Stimulated activated naive CD8-positive, alpha-beta T cell treated with anti-CD3 and anti-CD28 coated beads, Interleukin-15, Interleukin-2, amounts not matched to agents 100 ng/mL and 50 ng/mL, for 24 hours (primary cell): ENCODE results near the gene DRC7.

ENCODE experiments used
- H3K27ac Mint-ChIP-seq: one replicate; pipeline ENCODE4 v1.8.0; 2021; ENCODE audit warnings: mild to moderate bottlenecking, mixed read lengths
- H3K27me3 Mint-ChIP-seq: one replicate; pipeline ENCODE4 v1.8.0; 2021; ENCODE audit warnings: mixed read lengths
- H3K36me3 Mint-ChIP-seq: one replicate; pipeline ENCODE4 v1.8.0; 2021; ENCODE audit warnings: low read depth, mixed read lengths
- H3K4me1 Mint-ChIP-seq: one replicate; pipeline ENCODE4 v1.8.0; 2021; ENCODE audit warnings: low read depth, mixed read lengths
- H3K4me3 Mint-ChIP-seq: one replicate; pipeline ENCODE4 v1.8.0; 2021; ENCODE audit warnings: mild to moderate bottlenecking, mixed read lengths
- H3K9me3 Mint-ChIP-seq: one replicate; pipeline ENCODE4 v1.8.0; 2021; ENCODE audit warnings: mixed read lengths

DRC7 gene

DNA sequence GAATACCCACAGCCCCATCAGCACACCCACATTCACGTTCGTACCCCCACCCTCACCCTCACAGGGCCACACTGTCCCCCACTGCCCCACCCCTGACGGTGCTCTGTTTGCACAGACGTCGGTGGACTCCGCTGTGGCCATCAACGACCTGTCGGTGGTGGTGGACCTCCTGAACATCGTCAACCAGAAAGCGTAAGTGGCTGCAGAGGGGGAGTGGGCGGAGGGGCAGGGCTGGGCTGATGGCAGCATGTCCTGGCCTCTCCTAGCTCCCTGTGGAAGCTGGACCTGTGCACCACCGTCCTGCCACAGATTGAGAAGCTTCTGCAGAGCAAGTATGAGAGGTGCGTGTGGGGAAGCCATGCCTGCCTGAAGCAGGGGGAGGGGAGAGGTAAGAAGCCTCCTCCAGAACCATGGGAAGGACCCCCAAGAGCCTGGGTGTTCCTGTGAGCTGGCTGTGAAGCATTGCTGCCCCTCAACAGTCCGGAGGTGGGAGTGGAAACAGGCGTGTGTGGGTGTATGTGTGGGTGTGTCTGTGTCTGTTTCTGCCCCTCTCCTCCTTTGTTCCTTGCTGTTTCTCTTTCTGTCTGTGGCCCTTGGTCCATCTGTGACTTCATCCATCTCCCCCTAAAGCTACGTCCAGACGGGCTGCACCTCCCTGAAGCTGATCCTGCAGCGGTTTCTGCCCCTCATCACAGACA is 61.3 kb downstream of the DRC7 start:
- Mint-ChIP-seq H3K4me1 (no peaks in the 10 kb centered on the region), H3K9me3 (no peaks in the 10 kb centered on the region), H3K27ac (no peak overlapping the region), H3K4me3 (no peak overlapping the region), H3K36me3 (peaks cover 13% of the 10 kb centered on the region), H3K27me3 (no peaks in the 10 kb centered on the region)

DNA sequence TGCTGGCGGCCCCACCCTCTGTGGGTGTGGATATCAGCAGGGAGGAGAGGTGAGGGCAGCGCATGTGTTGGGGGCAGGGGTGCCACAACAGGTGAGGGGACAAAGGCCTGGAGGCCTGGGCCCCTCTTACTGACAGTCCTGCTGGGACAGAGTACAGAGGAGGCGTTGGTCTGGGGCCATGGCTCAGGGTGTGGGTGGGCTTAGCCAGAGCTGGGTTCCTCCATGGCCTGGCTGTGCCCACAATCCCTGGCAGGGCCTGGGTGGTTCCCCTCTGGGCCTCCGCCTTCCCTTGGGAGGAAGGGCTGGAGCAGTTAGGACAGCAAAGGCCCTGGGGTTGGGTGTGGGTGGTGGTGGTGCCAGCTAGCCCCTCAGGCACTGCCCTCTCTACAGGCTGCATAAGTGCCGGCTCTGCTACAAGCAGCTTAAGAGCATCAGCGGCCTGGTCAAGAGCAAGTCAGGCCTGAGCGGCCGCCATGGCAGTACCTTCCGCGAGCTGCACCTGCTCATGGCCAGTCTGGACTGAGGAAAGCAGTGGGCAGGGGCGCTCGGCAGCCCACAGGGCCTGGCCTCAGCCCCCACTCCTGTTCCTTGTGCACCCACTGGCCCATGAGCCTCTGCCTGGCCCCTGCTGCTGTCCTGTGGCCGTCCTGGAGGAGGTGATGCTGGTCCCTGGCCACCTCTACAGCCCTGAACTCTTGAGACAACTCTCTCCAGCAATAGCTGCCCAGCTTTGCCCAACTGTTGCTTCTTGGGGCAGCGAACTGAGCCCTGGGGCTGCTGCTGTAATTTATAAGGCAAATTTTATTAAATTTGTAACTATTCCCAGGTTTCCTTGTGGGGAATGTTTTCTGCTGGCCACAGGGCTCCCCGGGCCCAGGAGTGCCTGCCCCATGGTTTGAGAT is 62.1 kb downstream of the DRC7 start:
- no peaks in the 10 kb centered on the region for H3K9me3 Mint-ChIP-seq
- no peaks in the 10 kb centered on the region for H3K4me1 Mint-ChIP-seq
- H3K27ac Mint-ChIP-seq = no peak overlapping the region
- H3K4me3 Mint-ChIP-seq = no peak overlapping the region
- no peaks in the 10 kb centered on the region for H3K27me3 Mint-ChIP-seq
- peaks cover 8% of the 10 kb centered on the region for H3K36me3 Mint-ChIP-seq

DNA sequence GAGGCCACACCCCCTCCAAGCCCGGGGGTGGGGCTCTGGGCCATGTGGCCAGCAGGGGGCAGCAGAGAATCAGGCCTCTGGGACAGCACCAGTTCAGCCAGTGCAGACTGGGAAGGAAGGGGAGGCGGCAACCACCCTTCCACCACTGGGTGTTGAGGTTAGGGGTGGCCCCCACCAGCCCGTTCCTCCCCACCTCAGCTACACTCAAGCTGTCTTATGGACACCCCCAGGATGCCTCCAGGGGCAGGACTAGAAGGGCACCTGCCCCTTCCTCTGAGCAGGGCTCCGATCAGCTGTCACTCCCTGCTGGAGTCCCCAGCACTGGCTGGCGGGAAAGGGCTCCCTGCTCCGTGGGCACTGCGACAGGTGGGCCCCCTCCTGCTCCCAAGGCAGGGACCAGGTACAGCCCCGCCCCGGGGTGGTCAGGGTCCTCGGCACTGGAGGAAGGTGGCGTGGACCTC is 62.8 kb downstream of the DRC7 start:
- H3K27me3 Mint-ChIP-seq = no peaks in the 10 kb centered on the region
- H3K27ac Mint-ChIP-seq = no peak overlapping the region
- H3K36me3 Mint-ChIP-seq = peaks cover 6% of the 10 kb centered on the region
- H3K4me1 Mint-ChIP-seq = no peaks in the 10 kb centered on the region
- H3K4me3 Mint-ChIP-seq = no peak overlapping the region
- H3K9me3 Mint-ChIP-seq = no peaks in the 10 kb centered on the region

DNA sequence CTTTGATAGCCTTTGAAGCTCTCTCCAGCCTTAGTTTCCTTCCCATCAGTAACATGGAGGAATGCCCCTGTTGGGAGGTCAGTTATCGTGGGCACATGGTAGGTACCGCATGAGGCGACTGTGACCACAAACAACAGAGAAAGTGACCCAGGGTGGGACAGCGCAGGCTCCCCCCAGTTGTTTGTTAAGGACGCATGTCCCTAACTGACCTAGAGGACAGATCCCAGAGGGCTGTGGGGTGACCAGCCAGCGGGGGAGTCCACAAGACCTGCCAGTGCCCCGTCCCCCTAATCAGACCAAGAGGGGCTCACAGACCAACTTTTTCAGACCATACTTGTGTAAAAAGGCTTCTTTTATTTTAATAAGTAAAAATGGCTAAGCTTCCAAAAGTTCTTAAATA is 63.3 kb downstream of the DRC7 start:
- Mint-ChIP-seq H3K36me3 (peaks cover 6% of the 10 kb centered on the region), H3K27me3 (no peaks in the 10 kb centered on the region), H3K4me3 (no peak overlapping the region), H3K27ac (no peak overlapping the region), H3K4me1 (no peaks in the 10 kb centered on the region), H3K9me3 (no peaks in the 10 kb centered on the region)

DNA sequence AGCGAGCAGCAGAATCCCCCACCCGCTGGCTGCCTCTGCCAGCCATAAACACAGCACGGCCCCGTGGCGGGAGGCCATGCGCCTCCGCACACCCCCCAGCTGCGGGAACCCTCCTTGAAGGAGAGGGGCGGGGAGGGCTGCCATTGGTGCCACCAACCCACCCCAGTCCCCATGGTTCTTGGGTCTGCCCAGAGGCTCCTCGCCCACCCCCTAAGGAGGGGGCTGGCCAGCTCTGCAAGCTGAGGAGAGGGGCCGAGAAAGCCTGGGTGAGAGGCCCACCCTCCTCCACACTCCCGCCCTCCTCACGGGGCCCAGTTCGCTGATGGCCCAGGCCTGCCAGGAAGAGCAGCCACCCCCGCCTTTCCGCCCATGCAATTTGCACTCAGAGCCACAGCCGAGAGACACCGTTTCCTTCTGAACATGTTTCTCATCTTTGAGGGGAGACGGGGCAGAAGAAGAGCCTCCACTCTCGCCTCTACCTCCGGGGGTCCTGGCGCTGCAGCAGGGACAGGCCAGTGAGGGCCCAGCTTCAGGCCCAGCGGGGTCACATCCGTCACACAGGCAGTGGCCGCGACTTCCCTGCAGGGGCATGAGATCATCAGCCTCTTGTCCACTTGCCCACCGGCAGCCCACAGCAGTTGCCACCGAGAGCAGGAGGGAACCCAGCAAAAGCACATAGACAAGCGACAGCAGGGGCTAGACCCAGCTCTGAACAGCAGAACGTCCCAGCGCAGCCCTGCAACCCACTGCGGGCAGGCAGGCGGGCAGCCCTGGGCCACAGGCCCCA is 63.9 kb downstream of the DRC7 start:
- Mint-ChIP-seq H3K9me3 (no peaks in the 10 kb centered on the region), H3K36me3 (peaks cover 6% of the 10 kb centered on the region), H3K4me3 (no peak overlapping the region), H3K4me1 (no peaks in the 10 kb centered on the region), H3K27me3 (no peaks in the 10 kb centered on the region), H3K27ac (no peak overlapping the region)

DNA sequence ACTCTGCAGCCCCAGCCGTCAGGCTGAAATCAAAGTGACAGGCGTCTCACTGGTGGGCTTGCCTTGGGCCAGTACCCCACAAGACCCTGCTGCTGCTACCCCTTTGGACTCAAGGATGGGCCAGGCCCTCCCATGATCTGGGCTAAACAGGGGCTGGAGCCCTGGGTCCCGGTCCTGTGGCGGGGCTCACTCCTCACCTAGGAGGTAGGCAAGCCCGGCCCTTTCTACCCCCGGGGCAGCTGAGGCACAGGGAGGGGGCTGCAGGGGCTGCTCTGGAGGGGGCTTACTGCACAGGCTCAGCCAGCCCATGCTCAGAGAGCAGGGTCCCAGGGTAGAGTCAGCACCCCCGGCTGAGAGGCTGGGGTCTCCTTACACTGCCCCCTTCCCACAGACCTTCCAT is 64.5 kb downstream of the DRC7 start:
- peaks cover 6% of the 10 kb centered on the region for H3K36me3 Mint-ChIP-seq
- H3K4me1 Mint-ChIP-seq = no peaks in the 10 kb centered on the region
- no peak overlapping the region for H3K4me3 Mint-ChIP-seq
- no peaks in the 10 kb centered on the region for H3K27me3 Mint-ChIP-seq
- no peak overlapping the region for H3K27ac Mint-ChIP-seq
- H3K9me3 Mint-ChIP-seq = no peaks in the 10 kb centered on the region

DNA sequence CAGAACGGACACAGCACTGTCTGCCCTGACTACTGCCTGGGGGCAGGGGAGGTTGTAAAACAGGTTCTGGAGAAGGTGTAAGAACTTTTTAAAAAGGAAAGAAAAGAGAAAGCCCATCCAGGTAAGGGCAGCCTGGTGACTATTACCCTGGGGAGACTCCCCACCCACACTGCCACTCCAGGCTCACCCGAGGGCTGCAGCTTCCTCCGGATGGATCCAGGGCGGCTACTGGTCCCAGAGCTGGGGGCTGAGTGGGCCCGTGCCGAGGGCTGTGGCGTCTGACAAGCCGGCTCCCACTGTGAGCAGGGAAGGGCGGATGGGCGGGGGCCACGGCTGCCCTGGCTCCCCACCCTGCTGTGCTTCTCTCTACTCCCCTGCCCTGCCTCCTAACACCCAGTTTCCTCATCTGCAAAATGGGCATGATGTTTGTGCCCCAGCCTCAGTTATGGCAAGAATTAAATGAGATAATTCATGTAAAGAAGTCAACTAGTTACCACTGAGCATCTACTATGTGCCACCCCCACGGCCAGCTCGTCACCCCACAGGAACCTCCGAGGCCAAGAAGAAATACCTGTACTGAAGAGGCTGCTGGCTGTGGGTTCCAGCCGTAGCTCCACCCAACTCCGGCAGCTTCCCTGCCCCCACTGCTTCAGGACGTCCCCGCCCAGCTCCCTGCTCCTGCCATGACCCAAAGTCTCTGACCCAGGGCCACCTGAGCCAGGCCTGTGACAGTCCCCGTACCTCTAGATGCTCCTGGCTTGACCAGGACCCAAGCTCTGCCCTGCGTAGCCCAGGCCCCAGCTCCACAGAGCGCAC is 65.1 kb downstream of the DRC7 start:
- no peaks in the 10 kb centered on the region for H3K27me3 Mint-ChIP-seq
- no peak overlapping the region for H3K4me3 Mint-ChIP-seq
- peaks cover 6% of the 10 kb centered on the region for H3K36me3 Mint-ChIP-seq
- H3K9me3 Mint-ChIP-seq = no peaks in the 10 kb centered on the region
- H3K4me1 Mint-ChIP-seq = no peaks in the 10 kb centered on the region
- H3K27ac Mint-ChIP-seq = no peak overlapping the region

DNA sequence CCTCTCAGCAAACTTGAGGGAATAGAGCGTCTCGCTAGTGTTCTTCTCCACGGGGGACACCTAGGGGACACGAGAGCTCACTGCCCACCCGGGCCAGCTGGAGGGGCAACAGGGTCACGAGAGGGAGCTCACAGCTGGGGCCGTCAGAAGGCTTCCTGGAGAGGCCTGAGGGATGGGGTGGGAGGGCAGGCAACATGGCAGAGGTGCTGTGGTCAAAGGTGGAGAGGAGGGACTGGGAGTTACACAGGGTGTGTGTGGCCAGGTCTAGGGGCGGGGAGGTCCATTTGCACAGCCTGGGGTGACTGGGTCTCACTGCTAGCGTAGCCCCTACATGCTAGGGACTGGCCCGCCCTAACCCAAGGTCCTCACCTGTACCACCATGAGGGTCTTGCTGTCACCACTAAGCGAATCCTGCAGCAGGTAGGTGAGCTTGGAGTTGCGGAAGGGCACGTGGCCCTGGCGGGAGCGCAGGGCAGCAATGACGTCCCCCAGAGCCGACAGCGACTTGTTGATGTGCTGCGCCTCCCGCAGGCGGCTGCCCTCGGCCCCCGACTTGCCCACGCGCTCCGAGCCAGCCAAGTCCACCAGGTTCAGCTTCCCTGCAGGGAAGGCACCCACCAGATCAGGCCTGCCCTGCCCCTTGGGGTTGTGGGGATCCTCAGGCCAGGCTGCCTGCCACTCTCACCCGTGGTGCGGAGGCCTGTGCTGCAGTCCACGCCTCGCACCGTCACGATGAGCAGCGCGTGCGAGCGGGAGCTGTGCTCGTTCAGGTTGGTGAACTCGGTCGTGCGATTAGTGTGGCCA is 66.0 kb downstream of the DRC7 start:
- no peaks in the 10 kb centered on the region for H3K4me1 Mint-ChIP-seq
- H3K27ac Mint-ChIP-seq = no peak overlapping the region
- no peak overlapping the region for H3K4me3 Mint-ChIP-seq
- no peaks in the 10 kb centered on the region for H3K9me3 Mint-ChIP-seq
- peaks cover 6% of the 10 kb centered on the region for H3K36me3 Mint-ChIP-seq
- H3K27me3 Mint-ChIP-seq = no peaks in the 10 kb centered on the region

DNA sequence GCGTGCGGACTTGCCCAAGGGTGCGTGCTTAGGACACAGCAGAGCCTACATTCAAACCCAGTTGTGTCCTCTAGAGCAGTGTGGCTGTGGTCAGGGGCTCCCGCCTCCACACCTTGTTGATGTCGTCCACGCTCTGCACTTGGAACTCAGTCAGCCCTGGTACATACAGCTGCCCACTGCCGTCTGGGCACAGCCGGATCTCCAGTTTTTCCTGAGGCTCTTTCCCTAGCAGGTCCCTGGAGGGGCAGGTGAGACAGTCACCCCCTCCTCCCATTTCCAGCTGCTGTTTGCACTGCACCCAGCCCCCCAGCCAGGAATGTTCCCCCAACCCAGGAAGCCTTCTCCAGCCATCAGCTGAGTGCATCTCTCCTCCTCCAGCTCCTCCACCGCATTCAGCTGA is 66.7 kb downstream of the DRC7 start:
- no peaks in the 10 kb centered on the region for H3K4me1 Mint-ChIP-seq
- peaks cover under 1% of the 10 kb centered on the region for H3K36me3 Mint-ChIP-seq
- H3K9me3 Mint-ChIP-seq = no peaks in the 10 kb centered on the region
- H3K27me3 Mint-ChIP-seq = no peaks in the 10 kb centered on the region
- H3K27ac Mint-ChIP-seq = peak overlapping the region; percentile 53
- H3K4me3 Mint-ChIP-seq = no peak overlapping the region

DNA sequence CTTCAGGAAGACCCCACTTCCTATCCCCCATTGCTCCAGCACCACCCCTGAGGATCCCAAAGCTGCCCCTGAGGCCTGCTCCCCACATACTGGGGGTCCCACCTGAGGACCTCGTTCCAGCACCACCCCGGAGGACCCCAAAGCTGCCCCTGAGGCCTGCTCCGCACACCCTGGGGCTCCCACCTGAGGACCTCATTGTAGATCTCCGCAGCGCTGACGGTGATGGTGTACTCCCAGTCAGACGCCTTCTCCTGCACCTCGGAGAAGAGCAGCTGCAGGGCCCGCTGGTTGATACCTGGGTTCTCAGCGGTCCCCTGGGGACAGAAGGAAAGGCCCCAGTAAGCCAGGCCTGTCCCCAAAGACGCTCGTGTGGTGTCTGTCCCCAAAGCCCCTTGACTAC is 67.4 kb downstream of the DRC7 start:
- no peaks in the 10 kb centered on the region for H3K9me3 Mint-ChIP-seq
- H3K4me1 Mint-ChIP-seq = no peaks in the 10 kb centered on the region
- no peaks in the 10 kb centered on the region for H3K27me3 Mint-ChIP-seq
- H3K4me3 Mint-ChIP-seq = no peak overlapping the region
- no peak overlapping the region for H3K27ac Mint-ChIP-seq
- no peaks in the 10 kb centered on the region for H3K36me3 Mint-ChIP-seq

DNA sequence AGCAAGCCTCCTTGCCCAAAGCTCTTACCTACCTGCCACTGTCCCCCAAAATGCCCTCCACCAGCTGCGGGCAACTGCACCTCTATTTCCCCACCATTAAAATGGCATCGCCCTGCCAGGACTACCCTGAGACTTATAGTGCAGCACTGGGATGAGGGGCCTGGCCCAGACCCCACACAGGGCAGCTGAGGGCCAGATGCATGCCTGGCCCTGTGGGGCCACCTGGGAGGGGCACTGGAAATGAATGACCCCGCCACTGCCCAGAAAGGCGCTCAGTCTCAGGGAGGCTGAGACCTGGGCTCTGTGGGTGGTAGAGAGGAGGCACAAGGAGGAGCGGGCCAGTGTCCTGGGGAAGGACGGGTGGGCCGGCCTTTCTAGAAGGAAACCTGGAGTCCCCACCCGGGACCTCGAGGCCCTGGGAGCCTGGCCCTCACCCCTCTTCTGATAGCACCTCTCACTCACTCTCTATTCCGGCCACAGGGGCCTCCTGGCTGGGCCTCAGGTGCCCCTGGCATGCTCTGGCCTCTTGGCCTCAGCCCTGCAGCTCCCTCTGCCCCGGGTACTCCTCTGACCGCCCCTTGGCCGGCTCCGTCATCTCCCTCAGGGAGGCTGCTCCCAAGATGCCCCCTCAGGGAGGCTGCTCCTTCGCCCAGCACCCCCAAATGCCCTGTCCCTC is 67.9 kb downstream of the DRC7 start:
- H3K27me3 Mint-ChIP-seq = no peaks in the 10 kb centered on the region
- H3K9me3 Mint-ChIP-seq = no peaks in the 10 kb centered on the region
- H3K36me3 Mint-ChIP-seq = no peaks in the 10 kb centered on the region
- H3K4me3 Mint-ChIP-seq = no peak overlapping the region
- no peaks in the 10 kb centered on the region for H3K4me1 Mint-ChIP-seq
- no peak overlapping the region for H3K27ac Mint-ChIP-seq

DNA sequence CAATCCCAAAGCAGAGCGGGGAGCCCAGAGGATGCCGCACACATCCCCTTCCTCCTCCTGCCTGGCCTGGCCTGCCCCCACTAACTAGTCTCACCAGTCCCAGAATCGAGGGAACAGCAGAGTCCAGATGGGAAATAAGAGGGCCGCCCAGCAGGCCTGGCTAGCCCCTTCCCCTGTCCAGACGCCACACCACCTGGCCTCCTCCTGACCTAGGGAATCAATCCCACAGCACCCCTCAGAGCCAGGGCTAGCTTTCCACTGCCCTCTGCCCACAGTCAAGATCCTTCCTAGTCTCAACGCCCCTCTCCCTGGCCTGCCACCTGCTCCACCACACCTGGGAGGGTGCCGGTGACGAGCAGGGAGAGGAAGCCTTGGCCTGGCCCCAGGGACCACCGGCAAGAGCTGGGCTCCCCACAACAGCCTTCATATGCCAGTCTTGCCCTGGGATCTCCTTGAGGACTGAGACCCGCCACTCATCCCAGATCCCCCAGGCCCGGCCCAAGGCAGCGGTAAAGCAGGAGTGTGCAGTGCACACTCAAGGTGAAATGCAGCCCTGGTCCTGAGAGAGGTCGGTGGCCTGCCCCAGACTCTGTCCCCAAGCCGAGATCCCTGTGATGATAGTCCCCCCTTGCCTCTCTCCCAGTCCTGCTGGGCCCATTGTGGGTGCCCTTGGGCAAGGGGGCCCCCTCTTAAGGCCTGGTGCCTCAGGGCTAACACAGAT is 68.8 kb downstream of the DRC7 start:
- Mint-ChIP-seq H3K27me3 (no peaks in the 10 kb centered on the region), H3K4me1 (no peaks in the 10 kb centered on the region), H3K4me3 (no peak overlapping the region), H3K9me3 (no peaks in the 10 kb centered on the region), H3K36me3 (no peaks in the 10 kb centered on the region), H3K27ac (no peak overlapping the region)

DNA sequence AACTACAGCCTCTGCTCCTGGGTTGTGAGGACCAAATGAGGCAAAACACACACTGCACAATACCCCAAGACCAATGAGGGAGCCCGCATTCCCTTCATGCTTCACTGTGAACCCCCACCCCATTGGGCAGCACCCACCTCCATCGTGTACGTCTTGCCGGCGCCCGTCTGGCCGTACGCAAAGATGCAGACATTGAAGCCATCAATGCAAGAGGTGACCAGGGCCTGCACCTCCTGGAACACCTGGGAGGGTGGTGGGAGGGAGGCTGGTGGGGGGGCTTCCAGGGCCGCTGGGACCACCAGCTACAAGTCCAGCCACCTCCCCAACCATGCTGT is 69.4 kb downstream of the DRC7 start:
- no peaks in the 10 kb centered on the region for H3K9me3 Mint-ChIP-seq
- H3K36me3 Mint-ChIP-seq = no peaks in the 10 kb centered on the region
- H3K27me3 Mint-ChIP-seq = no peaks in the 10 kb centered on the region
- H3K27ac Mint-ChIP-seq = no peak overlapping the region
- H3K4me1 Mint-ChIP-seq = no peaks in the 10 kb centered on the region
- no peak overlapping the region for H3K4me3 Mint-ChIP-seq
